Measurements from ENCODE around the gene PBXIP1.

PBXIP1 gene

GRCh38 chr1:154962156-154962749 lies 6.4 kb upstream of the PBXIP1 start:
- H3K27ac ChIP-seq (ENCODE audit: low read length) = no peak overlapping the region
- H3K4me1 ChIP-seq (ENCODE audit: control insufficient read depth, insufficient read depth, low read length) = no peaks in the 10 kb centered on the region; the same call in 1 of the 2 replicates
- no peak for DNase-seq (ENCODE audit: low read depth, low spot score)
- no CpG with 5 or more reads among the region's 25 CpGs for WGBS (ENCODE audit: insufficient coverage, insufficient read length)
- H3K9me3 ChIP-seq (ENCODE audit: control insufficient read depth, insufficient read depth, low read length) = no peaks in the 10 kb centered on the region
- peak overlapping the region; percentile 81; the same call in 1 of the 2 replicates for H3K4me3 ChIP-seq (ENCODE audit: low read length)
- H3K36me3 ChIP-seq (ENCODE audit: control insufficient read depth, insufficient read depth, low read length) = peaks cover 19% of the 10 kb centered on the region
- no peaks in the 10 kb centered on the region for H3K27me3 ChIP-seq (ENCODE audit: control insufficient read depth, insufficient read depth, low read length)

GRCh38 chr1:154961207-154962155 lies 5.6 kb upstream of the PBXIP1 start, which contains the start of gene PYGO2:
Gene PYGO2, minus strand, starts transcription at chr1:154961782. Its CDS starts 206 bp downstream, at chr1:154961576.
- H3K4me1 ChIP-seq (ENCODE audit: control insufficient read depth, insufficient read depth, low read length) = peaks cover 3% of the 10 kb centered on the region; the same call in 1 of the 2 replicates
- H3K36me3 ChIP-seq (ENCODE audit: control insufficient read depth, insufficient read depth, low read length) = peaks cover 19% of the 10 kb centered on the region
- peak within 1 kb of the TSS; percentile 81 for H3K4me3 ChIP-seq (ENCODE audit: low read length)
- WGBS (ENCODE audit: insufficient coverage, insufficient read length) = no CpG with 5 or more reads among the region's 93 CpGs
- no peaks in the 10 kb centered on the region for H3K27me3 ChIP-seq (ENCODE audit: control insufficient read depth, insufficient read depth, low read length)
- no peaks in the 10 kb centered on the region for H3K9me3 ChIP-seq (ENCODE audit: control insufficient read depth, insufficient read depth, low read length)
- no peak within 1 kb of the TSS for H3K27ac ChIP-seq (ENCODE audit: low read length)
- no peak for DNase-seq (ENCODE audit: low read depth, low spot score)

- Histone ChIP-seq H3K9me3 (ENCODE audit: control insufficient read depth, insufficient read depth, low read length) (no peaks in the 10 kb centered on the region), H3K27me3 (ENCODE audit: control insufficient read depth, insufficient read depth, low read length) (no peaks in the 10 kb centered on the region), H3K36me3 (ENCODE audit: control insufficient read depth, insufficient read depth, low read length) (peaks cover 17% of the 10 kb centered on the region), H3K4me3 (ENCODE audit: low read length) (peak overlapping the region; percentile 81; the same call in 1 of the 2 replicates), H3K27ac (ENCODE audit: low read length) (no peak overlapping the region), H3K4me1 (ENCODE audit: control insufficient read depth, insufficient read depth, low read length) (peaks cover 3% of the 10 kb centered on the region; the same call in 1 of the 2 replicates)
- no CpG with 5 or more reads among the region's 10 CpGs for WGBS (ENCODE audit: insufficient coverage, insufficient read length)
- DNase-seq (ENCODE audit: low read depth, low spot score) = no peak
Observed at GRCh38 chr1:154960446-154961136, 4.7 kb upstream of the PBXIP1 start.

- Histone ChIP-seq H3K9me3 (ENCODE audit: control insufficient read depth, insufficient read depth, low read length) (no peaks in the 10 kb centered on the region), H3K4me3 (ENCODE audit: low read length) (no peak overlapping the region), H3K36me3 (ENCODE audit: control insufficient read depth, insufficient read depth, low read length) (peaks cover 12% of the 10 kb centered on the region; the same call in 1 of the 2 replicates), H3K27ac (ENCODE audit: low read length) (no peak overlapping the region), H3K27me3 (ENCODE audit: control insufficient read depth, insufficient read depth, low read length) (no peaks in the 10 kb centered on the region), H3K4me1 (ENCODE audit: control insufficient read depth, insufficient read depth, low read length) (peaks cover 7% of the 10 kb centered on the region)
- DNase-seq (ENCODE audit: low read depth, low spot score) = no peak
- no CpG with 5 or more reads among the region's 7 CpGs for WGBS (ENCODE audit: insufficient coverage, insufficient read length)
Observed at GRCh38 chr1:154959426-154959780, 3.5 kb upstream of the PBXIP1 start.

- no peak overlapping the region for H3K4me3 ChIP-seq (ENCODE audit: low read length)
- no peaks in the 10 kb centered on the region for H3K9me3 ChIP-seq (ENCODE audit: control insufficient read depth, insufficient read depth, low read length)
- no peaks in the 10 kb centered on the region for H3K27me3 ChIP-seq (ENCODE audit: control insufficient read depth, insufficient read depth, low read length)
- H3K27ac ChIP-seq (ENCODE audit: low read length) = no peak overlapping the region
- WGBS (ENCODE audit: insufficient coverage, insufficient read length) = no CpG with 5 or more reads among the region's 16 CpGs
- no peak for DNase-seq (ENCODE audit: low read depth, low spot score)
- H3K4me1 ChIP-seq (ENCODE audit: control insufficient read depth, insufficient read depth, low read length) = peaks cover 7% of the 10 kb centered on the region
- peaks cover 12% of the 10 kb centered on the region; the same call in 1 of the 2 replicates for H3K36me3 ChIP-seq (ENCODE audit: control insufficient read depth, insufficient read depth, low read length)
Observed at GRCh38 chr1:154958681-154959425, 3.0 kb upstream of the PBXIP1 start.

- Histone ChIP-seq H3K27me3 (ENCODE audit: control insufficient read depth, insufficient read depth, low read length) (no peaks in the 10 kb centered on the region), H3K27ac (ENCODE audit: low read length) (no peak overlapping the region), H3K4me1 (ENCODE audit: control insufficient read depth, insufficient read depth, low read length) (peaks cover 7% of the 10 kb centered on the region), H3K9me3 (ENCODE audit: control insufficient read depth, insufficient read depth, low read length) (no peaks in the 10 kb centered on the region), H3K36me3 (ENCODE audit: control insufficient read depth, insufficient read depth, low read length) (0 out of 2 replicates have a peak, but pooled peaks cover 9% of the 10 kb centered on the region), H3K4me3 (ENCODE audit: low read length) (no peak overlapping the region)
- DNase-seq (ENCODE audit: low read depth, low spot score) = no peak
- WGBS (ENCODE audit: insufficient coverage, insufficient read length) = no CpG with 5 or more reads among the region's 2 CpGs
Observed at GRCh38 chr1:154958036-154958435, 2.1 kb upstream of the PBXIP1 start.

- Histone ChIP-seq H3K36me3 (ENCODE audit: control insufficient read depth, insufficient read depth, low read length) (0 out of 2 replicates have a peak, but pooled peaks cover 6% of the 10 kb centered on the region), H3K4me1 (ENCODE audit: control insufficient read depth, insufficient read depth, low read length) (peaks cover 7% of the 10 kb centered on the region; the same call in 1 of the 2 replicates), H3K27ac (ENCODE audit: low read length) (no peak overlapping the region), H3K4me3 (ENCODE audit: low read length) (no peak overlapping the region), H3K9me3 (ENCODE audit: control insufficient read depth, insufficient read depth, low read length) (no peaks in the 10 kb centered on the region), H3K27me3 (ENCODE audit: control insufficient read depth, insufficient read depth, low read length) (no peaks in the 10 kb centered on the region)
- no peak for DNase-seq (ENCODE audit: low read depth, low spot score)
- no CpG with 5 or more reads among the region's 9 CpGs for WGBS (ENCODE audit: insufficient coverage, insufficient read length)
Observed at GRCh38 chr1:154957091-154957657, 1.3 kb upstream of the PBXIP1 start.

GRCh38 chr1:154956544-154956941 lies 644 bp upstream of the PBXIP1 start:
- H3K4me3 ChIP-seq (ENCODE audit: low read length) = peak overlapping the region; percentile 26; the same call in 1 of the 2 replicates
- WGBS (ENCODE audit: insufficient coverage, insufficient read length) = no CpG with 5 or more reads among the region's 6 CpGs

GRCh38 chr1:154955039-154955717 lies 721 bp downstream of the PBXIP1 start:
- WGBS (ENCODE audit: insufficient coverage, insufficient read length) = no CpG with 5 or more reads among the region's 4 CpGs
- Histone ChIP-seq H3K9me3 (ENCODE audit: control insufficient read depth, insufficient read depth, low read length) (no peaks in the 10 kb centered on the region), H3K4me1 (ENCODE audit: control insufficient read depth, insufficient read depth, low read length) (peaks cover 7% of the 10 kb centered on the region; the same call in 1 of the 2 replicates), H3K27me3 (ENCODE audit: control insufficient read depth, insufficient read depth, low read length) (no peaks in the 10 kb centered on the region), H3K4me3 (ENCODE audit: low read length) (peak overlapping the region; percentile 47; the same call in 1 of the 2 replicates), H3K36me3 (ENCODE audit: control insufficient read depth, insufficient read depth, low read length) (0 out of 2 replicates have a peak, but pooled peaks cover 6% of the 10 kb centered on the region), H3K27ac (ENCODE audit: low read length) (no peak overlapping the region)
- DNase-seq (ENCODE audit: low read depth, low spot score) = no peak

More at GRCh38 chr1:154956544-154956941, 644 bp upstream of the PBXIP1 start:
- no peak overlapping the region for H3K27ac ChIP-seq (ENCODE audit: low read length)
- no peak for DNase-seq (ENCODE audit: low read depth, low spot score)
- H3K27me3 ChIP-seq (ENCODE audit: control insufficient read depth, insufficient read depth, low read length) = no peaks in the 10 kb centered on the region
- peaks cover 7% of the 10 kb centered on the region; the same call in 1 of the 2 replicates for H3K4me1 ChIP-seq (ENCODE audit: control insufficient read depth, insufficient read depth, low read length)
- H3K36me3 ChIP-seq (ENCODE audit: control insufficient read depth, insufficient read depth, low read length) = 0 out of 2 replicates have a peak, but pooled peaks cover 6% of the 10 kb centered on the region
- no peaks in the 10 kb centered on the region for H3K9me3 ChIP-seq (ENCODE audit: control insufficient read depth, insufficient read depth, low read length)

All from iPS DF 6.9 (cell line).